Keratinocyte (primary cell): ENCODE results near the gene NCKAP5. TPM values are rescaled to one million over a fixed set of nuclear protein-coding genes. Genes with fewer than 3 reads are reported as not detected.

Experiments used
- DNase-seq: peaks from one replicate; pipeline ENCODE4 v3.0.0-alpha.2; 2011; ENCODE audit warnings: low read depth, missing footprints, low spot score
- FAIRE-seq: peaks from 2 replicates; lab custom pipeline; 2011; peaks lifted over from hg19 to GRCh38; lab: Jason Lieb, UNC
- H2AFZ ChIP-seq: 2 replicates; pipeline ENCODE4 v1.6.0; 2012; ENCODE audit warnings: low read length, control low read depth, inconsistent platforms; ENCODE audit not compliant: control insufficient read depth
- H3K27ac ChIP-seq: 2 replicates; pipeline ENCODE4 v1.5.1; 2011; ENCODE audit warnings: low read length; ENCODE audit not compliant: control insufficient read depth, insufficient read depth
- H3K27me3 ChIP-seq: 3 replicates; pipeline ENCODE4 v1.6.0; 2011; ENCODE audit warnings: low read length; ENCODE audit not compliant: control insufficient read depth, insufficient read depth; ENCODE audit errors: extremely low read depth
- H3K36me3 ChIP-seq, 2 experiments: 2 replicates in 1 of 2; 3 replicates in 1 of 2; pipeline ENCODE4 v1.5.1; 2011; ENCODE audit warnings: low read length in 2 of 2, mild to moderate bottlenecking in 1 of 2; ENCODE audit not compliant: control insufficient read depth in 2 of 2, insufficient read depth in 2 of 2; ENCODE audit errors: extremely low read depth in 1 of 2
- H3K4me1 ChIP-seq: 3 replicates; pipeline ENCODE4 v1.5.1; 2011; ENCODE audit warnings: low read length; ENCODE audit not compliant: control insufficient read depth, insufficient read depth; ENCODE audit errors: extremely low read depth
- H3K4me2 ChIP-seq: 3 replicates; pipeline ENCODE4 v1.6.0; 2011; ENCODE audit warnings: low read depth, low read length; ENCODE audit not compliant: control insufficient read depth, insufficient read depth; ENCODE audit errors: extremely low read depth
- H3K4me3 ChIP-seq, 3 experiments: fragments of 200-600 bp in 1 of 3; sonication (generic) in 1 of 3; 2 replicates in 2 of 3; 3 replicates in 1 of 3; pipeline ENCODE4 v1.5.1; 2011 to 2016; ENCODE audit warnings: low read length in 3 of 3, mild to moderate bottlenecking in 3 of 3, control low read depth in 2 of 3, inconsistent platforms in 1 of 3, low read depth in 1 of 3, mixed read lengths in 1 of 3, mixed run types in 1 of 3, moderate library complexity in 1 of 3; ENCODE audit not compliant: control insufficient read depth in 2 of 3, insufficient read depth in 2 of 3; ENCODE audit errors: extremely low read depth in 1 of 3
- H3K79me2 ChIP-seq: 2 replicates; pipeline ENCODE4 v1.6.0; 2012; ENCODE audit warnings: low read length; ENCODE audit not compliant: control insufficient read depth, insufficient read depth
- H3K9ac ChIP-seq: 3 replicates; pipeline ENCODE4 v1.6.0; 2011; ENCODE audit warnings: low read length; ENCODE audit not compliant: control insufficient read depth, insufficient read depth; ENCODE audit errors: extremely low read depth
- H3K9me1 ChIP-seq: 3 replicates; pipeline ENCODE4 v1.6.0; 2011; ENCODE audit warnings: low read length; ENCODE audit not compliant: control insufficient read depth, insufficient read depth; ENCODE audit errors: extremely low read depth
- H3K9me3 ChIP-seq: 2 replicates; pipeline ENCODE4 v1.5.1; 2012; ENCODE audit warnings: low read depth, low read length; ENCODE audit not compliant: control insufficient read depth
- H4K20me1 ChIP-seq: 3 replicates; pipeline ENCODE4 v1.6.0; 2011; ENCODE audit warnings: low read length; ENCODE audit not compliant: control insufficient read depth, insufficient read depth; ENCODE audit errors: extremely low read depth
- CTCF ChIP-seq, 3 experiments: IDR thresholded peaks in 1 of 3; conservative IDR thresholded peaks in 1 of 3; optimal IDR thresholded peaks in 1 of 3; 2 replicates in 2 of 3; 3 replicates in 1 of 3; pipeline versions ENCODE3 to v1.5.1; 2011; ENCODE audit warnings: low read length in 3 of 3, mild to moderate bottlenecking in 3 of 3, moderate library complexity in 2 of 3, control low read depth in 1 of 3, inconsistent platforms in 1 of 3; ENCODE audit not compliant: insufficient read depth in 2 of 3; ENCODE audit errors: extremely low read depth in 1 of 3
- EZH2 ChIP-seq: IDR thresholded peaks from one replicate; pipeline ENCODE4 v1.6.1; 2012; ENCODE audit warnings: inconsistent platforms, mild to moderate bottlenecking, low read length, moderate library complexity
- dilution Hi-C: fragments of 300-500 bp; cut with MboI; formaldehyde crosslinking; loops from one replicate; pipeline ENCODE4 v1.7.0; 2020; ENCODE audit warnings: low sequenced_read_pairs; ENCODE audit not compliant: extremely low pct_ligation_motif_present
- polyA plus RNA-seq, 5 experiments: library from polyadenylated mRNA; depleted of rRNA in 3 of 5; stranded (reverse) in 3 of 5; stranded (forward) in 1 of 5; unstranded in 1 of 5; fragments of >200 nt; gene quantifications; 1 replicate in 1 of 5; 2 replicates in 3 of 5; 3 replicates in 1 of 5; pipeline versions ENCODE4 v1.2.1 to v1.2.3, GENCODE V29; 2011 to 2012; ENCODE audit warnings: missing spikeins in 2 of 5, low read depth in 1 of 5, low replicate concordance in 1 of 5

Gene NCKAP5
- polyA plus RNA-seq, 1 donor (not counting 4 experiments of a cell fraction or from before 2014, with no cell fraction given): 3.6 TPM

- DNase-seq (no peak), FAIRE-seq (no peak)
- no peak overlapping the region for H2AFZ ChIP-seq
Observed at GRCh38 chr2:133063775-133064174, 504.5 kb downstream of the NCKAP5 start.

GRCh38 chr2:133062931-133063665 lies 505.2 kb downstream of the NCKAP5 start:
- Histone ChIP-seq H3K4me2 (no peak overlapping the region), H3K4me1 (no peaks in the 10 kb centered on the region), H2AFZ (no peak overlapping the region), H3K79me2 (no peaks in the 10 kb centered on the region), H4K20me1 (no peaks in the 10 kb centered on the region), H3K27me3 (no peaks in the 10 kb centered on the region), H3K9ac (no peak overlapping the region), H3K9me1 (no peaks in the 10 kb centered on the region), H3K27ac (no peak overlapping the region), H3K9me3 (no peaks in the 10 kb centered on the region), H3K4me3 (no peak overlapping the region), H3K36me3 (no peaks in the 10 kb centered on the region)
- FAIRE-seq (no peak), DNase-seq (no peak)
- TF ChIP-seq CTCF (optimal IDR thresholded peaks at IDR 0.05 in 1 of 3, IDR thresholded peaks at IDR 0.05 in 1 of 3, conservative IDR thresholded peaks at IDR 0.05 in 1 of 3; ENCODE audit: extremely low read depth in 1 of 3, insufficient read depth in 2 of 3, low read length in 3 of 3) (no peak), EZH2 (no peak)
- dilution Hi-C loops: no loop called here

More at GRCh38 chr2:133063775-133064174, 504.5 kb downstream of the NCKAP5 start:
- Histone ChIP-seq H4K20me1 (no peaks in the 10 kb centered on the region), H3K9me3 (no peaks in the 10 kb centered on the region), H3K79me2 (no peaks in the 10 kb centered on the region), H3K36me3 (no peaks in the 10 kb centered on the region), H3K4me2 (no peak overlapping the region), H3K9ac (no peak overlapping the region), H3K9me1 (no peaks in the 10 kb centered on the region), H3K4me1 (no peaks in the 10 kb centered on the region), H3K27ac (no peak overlapping the region), H3K27me3 (no peaks in the 10 kb centered on the region), H3K4me3 (no peak overlapping the region)
- TF ChIP-seq EZH2 (no peak), CTCF (optimal IDR thresholded peaks at IDR 0.05 in 1 of 3, IDR thresholded peaks at IDR 0.05 in 1 of 3, conservative IDR thresholded peaks at IDR 0.05 in 1 of 3; ENCODE audit: extremely low read depth in 1 of 3, insufficient read depth in 2 of 3, low read length in 3 of 3) (no peak)
- dilution Hi-C loops: no loop called here
